Renal pelvis (tissue), 12 donors: Measurements from ENCODE around the gene KRTAP27-1. TPM values are rescaled to one million over a fixed set of nuclear protein-coding genes. Genes with fewer than 3 reads are reported as not detected.

Experiments used
- DNase-seq: peaks from one replicate; pipeline ENCODE4 v3.0.0-alpha.2; 2013
- long read RNA-seq, 16 experiments: transcript quantifications; one replicate each; lab custom pipeline, GENCODE V29; 2026
- polyA plus RNA-seq, 3 donors: library from polyadenylated mRNA; unstranded; fragments of 120-200 nt; gene quantifications; one replicate each; pipeline ENCODE4 v1.2.1, GENCODE V29; 2013; ENCODE audit not compliant: insufficient read length in 3 of 3

Gene KRTAP27-1
- polyA plus RNA-seq = not detected
- long read RNA-seq, donor 1 = 0 reads
- long read RNA-seq, donor 2 = 0 reads
- long read RNA-seq, donor 3, partial matches to known transcripts = 0 of 1 reads
- long read RNA-seq, donor 3, other reads (novel, unspliced or antisense) = 0 of 1 reads
- long read RNA-seq, donor 4 = 0 reads
- long read RNA-seq, donor 5 = 0 reads
- long read RNA-seq, donor 6 = 0 reads
- long read RNA-seq, donor 7 = 0 reads
- long read RNA-seq, donor 8 = 0 reads
- long read RNA-seq, donor 9 = 0 reads
- long read RNA-seq, donor 10 = 0 reads
- long read RNA-seq, donor 11 = 0 reads
- long read RNA-seq, donor 12 = 0 reads
- long read RNA-seq, donor 13 = 0 reads
- long read RNA-seq, donor 14, partial matches to known transcripts = 0 of 1 reads
- long read RNA-seq, donor 14, other reads (novel, unspliced or antisense) = 0 of 1 reads
- long read RNA-seq, donor 15 = 0 reads
- long read RNA-seq, donor 16, partial matches to known transcripts = 0 of 1 reads
- long read RNA-seq, donor 16, other reads (novel, unspliced or antisense) = 0 of 1 reads

DNA sequence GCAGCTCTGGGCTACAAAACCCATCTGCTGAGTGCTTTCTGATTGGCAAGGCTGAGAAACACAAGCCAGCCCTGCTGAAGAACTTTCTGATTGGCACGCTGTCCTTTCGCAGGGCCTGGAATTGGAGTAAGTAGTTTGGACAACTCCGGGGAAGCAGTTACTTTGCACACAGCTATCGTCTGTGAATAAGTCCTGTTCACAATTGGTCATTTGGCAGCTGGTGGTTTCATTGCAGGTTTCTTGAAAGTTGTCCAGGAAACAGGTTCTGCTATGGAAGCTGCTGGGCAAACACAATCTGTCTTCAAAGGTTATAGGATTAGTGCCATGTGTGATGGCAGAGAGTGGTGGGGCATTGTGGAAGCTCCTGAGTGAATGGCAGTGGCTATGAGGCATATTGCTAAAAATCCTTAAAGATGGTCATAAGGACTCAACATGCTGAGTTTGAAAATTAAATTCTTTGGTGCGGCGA lies at the start of gene KRTAP27-1:
TSS of gene KRTAP27-1 (minus strand) at position 419 of the 469 bp plus-strand sequence. CDS start at position 393, 26 bp downstream.
- DNase-seq = no peak

GRCh38 chr21:30382201-30382600 lies 44.7 kb upstream of the KRTAP27-1 start:
- DNase-seq = no peak

DNA sequence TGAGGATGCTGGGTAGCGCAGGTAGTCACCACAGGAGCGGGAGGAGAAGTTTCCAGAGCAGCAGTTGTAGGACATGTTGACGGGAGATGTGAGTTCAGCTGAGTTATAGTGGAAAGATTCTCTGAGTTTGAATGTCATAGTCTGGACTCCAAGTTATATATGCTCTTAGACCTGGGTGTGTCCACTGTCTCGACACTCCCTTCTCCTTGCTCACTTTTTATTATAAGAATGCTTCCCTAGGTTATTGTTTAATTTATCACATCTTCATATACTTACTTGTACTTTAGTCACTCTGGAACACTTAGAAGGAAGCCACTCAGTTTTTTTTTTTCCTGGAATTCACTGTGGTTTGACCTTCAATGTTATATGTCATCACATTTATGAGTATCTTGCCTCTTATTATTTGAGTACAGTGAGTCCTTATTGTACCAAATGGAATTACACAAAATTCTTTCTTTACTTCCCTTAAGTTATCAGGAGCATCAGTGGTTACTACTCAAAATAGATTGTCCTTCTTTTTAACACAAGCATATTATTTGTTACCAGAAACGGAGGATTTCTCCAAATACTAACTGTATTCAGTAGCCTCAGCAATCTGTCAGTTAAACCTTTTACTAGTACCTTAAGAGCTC lies 34.8 kb upstream of the KRTAP27-1 start, which contains the start of gene KRTAP13-2:
TSS of gene KRTAP13-2 (minus strand) at position 133 of the 632 bp plus-strand sequence. CDS start at position 75, 58 bp downstream.
- no peak for DNase-seq

- no peak for DNase-seq
These were observed 18.4 kb upstream of the KRTAP27-1 start for GRCh38 chr21:30355906-30356305.

- DNase-seq = no peak
These were observed 17.0 kb upstream of the KRTAP27-1 start for GRCh38 chr21:30354308-30355005.

- DNase-seq = no peak
These were observed 14.0 kb upstream of the KRTAP27-1 start for GRCh38 chr21:30351534-30351933.

DNA sequence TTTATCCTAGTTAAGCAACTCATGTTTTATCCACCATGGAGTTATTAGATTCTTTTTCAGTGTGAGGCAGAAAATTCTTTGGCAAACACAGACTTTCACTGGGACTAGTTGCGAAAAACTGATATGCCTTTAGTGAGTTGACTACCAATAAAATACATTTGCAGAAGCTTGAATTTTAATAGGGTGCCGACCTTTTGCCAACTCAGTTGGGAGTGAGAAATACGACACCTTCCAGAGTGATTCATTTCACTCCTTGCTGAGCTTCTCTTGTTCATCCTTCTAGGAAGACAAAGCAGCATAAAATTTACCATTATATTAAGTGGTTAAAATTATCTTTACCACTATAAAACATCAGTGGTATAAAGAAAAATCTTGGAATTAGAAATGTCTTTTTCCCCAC lies 12.1 kb upstream of the KRTAP27-1 start:
- DNase-seq = peak; percentile 12

GRCh38 chr21:30348506-30348905 lies 11.0 kb upstream of the KRTAP27-1 start, which contains the start of gene KRTAP23-1:
Gene KRTAP23-1 (minus strand): TSS chr21:30348606. CDS start chr21:30348606, 0 bp downstream.
- DNase-seq = no peak

GRCh38 chr21:30345014-30345413 lies 7.5 kb upstream of the KRTAP27-1 start:
- no peak for DNase-seq

GRCh38 chr21:30340714-30341573 lies 3.5 kb upstream of the KRTAP27-1 start:
- peak; percentile 34 for DNase-seq

DNA sequence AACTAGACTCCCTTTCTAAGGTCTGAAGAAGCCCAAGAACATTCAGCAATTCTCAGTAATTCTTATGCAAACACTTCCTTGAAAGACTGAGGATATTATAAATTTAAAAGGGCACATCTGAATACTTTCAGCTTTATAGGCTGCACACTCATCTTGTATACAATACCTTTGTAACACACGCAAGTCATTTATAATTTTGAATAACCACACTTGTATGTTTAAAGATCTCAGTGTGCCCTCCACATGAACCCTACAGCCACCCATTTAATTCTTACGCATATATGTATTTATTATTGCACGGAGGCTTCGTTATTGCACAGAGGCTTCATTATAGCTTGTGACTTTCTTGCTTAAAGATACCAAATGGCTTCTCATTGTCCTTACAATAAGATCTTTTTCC lies 1.2 kb upstream of the KRTAP27-1 start:
- DNase-seq = no peak

DNA sequence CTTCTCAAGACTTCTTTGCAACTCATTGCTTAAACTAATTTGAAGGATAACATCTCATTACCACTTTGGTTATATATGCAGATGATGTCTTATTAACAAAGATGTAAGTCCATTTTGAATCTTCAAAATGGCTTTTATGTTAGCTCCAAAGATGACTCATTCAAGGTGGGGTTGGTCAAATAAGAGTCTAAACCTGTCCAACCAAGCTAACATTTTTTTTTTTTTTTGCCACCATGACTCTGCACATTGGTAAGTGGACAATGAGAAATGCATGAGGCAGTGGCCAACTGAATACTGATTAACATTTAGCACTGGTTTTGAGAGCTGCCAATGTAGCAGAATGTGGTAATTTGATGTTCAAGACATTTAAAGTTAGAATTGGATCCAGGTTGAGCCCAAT lies 278 bp upstream of the KRTAP27-1 start:
- no peak for DNase-seq

DNA sequence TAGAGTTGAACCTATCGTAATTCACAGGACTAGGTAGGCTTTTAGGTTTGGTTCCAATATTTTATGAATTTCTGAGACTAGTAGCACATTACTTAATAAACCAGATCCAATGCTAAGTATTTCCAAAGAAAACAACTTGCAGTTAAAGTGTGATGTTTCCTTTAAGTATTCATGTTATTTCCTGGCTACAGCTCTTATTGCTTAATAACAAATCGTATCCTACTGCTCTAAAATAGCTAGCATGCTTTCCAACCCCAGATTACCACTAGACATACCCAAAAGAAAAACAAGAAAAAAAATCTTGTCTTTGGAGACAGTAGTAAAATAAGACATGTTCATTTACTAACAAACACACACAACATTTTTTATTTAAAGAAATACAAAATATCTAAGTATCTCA lies 898 bp downstream of the KRTAP27-1 start:
- DNase-seq = no peak

- DNase-seq = no peak
These were observed 3.8 kb downstream of the KRTAP27-1 start for GRCh38 chr21:30333736-30334135.

- no peak for DNase-seq
These were observed 4.8 kb downstream of the KRTAP27-1 start for GRCh38 chr21:30332681-30333080.

GRCh38 chr21:30329203-30329875 lies 8.2 kb downstream of the KRTAP27-1 start:
- DNase-seq = no peak

- no peak for DNase-seq
These were observed 11.1 kb downstream of the KRTAP27-1 start for GRCh38 chr21:30326390-30326789.

DNA sequence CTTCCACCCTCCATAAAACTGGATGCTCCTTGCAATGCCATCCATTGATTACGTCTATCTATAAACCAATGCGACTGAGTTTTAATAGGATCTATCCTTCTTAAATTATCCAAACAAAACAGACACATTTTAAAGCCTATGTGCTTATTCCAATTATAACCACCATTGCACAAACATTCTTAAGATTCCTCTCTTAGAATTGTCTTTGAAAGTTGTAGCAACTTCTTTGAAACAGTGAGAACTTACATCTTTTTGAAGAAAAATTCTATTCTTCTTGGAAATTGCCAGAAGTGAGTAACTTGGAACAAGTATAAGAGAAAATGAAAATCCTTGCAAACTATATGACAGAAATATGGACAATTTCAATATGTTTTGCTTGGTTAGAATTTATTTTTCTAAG lies 17.3 kb downstream of the KRTAP27-1 start, which contains the start of gene KRTAP26-1:
TSS of gene KRTAP26-1 (minus strand) at position 101 of the 400 bp plus-strand sequence. CDS start 280 bp downstream, outside the sequence.
- DNase-seq = no peak

- no peak for DNase-seq
These were observed 21.8 kb downstream of the KRTAP27-1 start for GRCh38 chr21:30315701-30316100.

- no peak for DNase-seq
These were observed 30.6 kb downstream of the KRTAP27-1 start for GRCh38 chr21:30306884-30307283.
